Measurements from ENCODE around the gene MERTK. TPM values are rescaled to one million over a fixed set of nuclear protein-coding genes. Genes with fewer than 3 reads are reported as not detected.
A peak's percentile ranks its signal among the peaks of the same experiment; 100 is the strongest.

Gene MERTK
- total and polyA plus RNA-seq, 2 of the 13 experiments (the other 11 are each of a cell fraction or from before 2014, with no cell fraction given): 37.3 to 44.7 TPM

GRCh38 chr2:111946294-111947114, 48.1 kb downstream of the MERTK start:
- no peaks in the 10 kb centered on the region for H3K9me3 ChIP-seq (ENCODE audit: low read length)
- H2AFZ ChIP-seq (ENCODE audit: low read length): no peak overlapping the region
- ATAC-seq (peak; percentile 35), DNase-seq (ENCODE audit: low spot score) (peak; percentile 70), FAIRE-seq (no peak)
- no peak overlapping the region for H3K4me3 ChIP-seq (replicated peaks in 1 of 3; ENCODE audit: insufficient read depth in 1 of 3, low read depth in 2 of 3, low read length in 3 of 3)
- peak overlapping the region; percentile 56; the same call in 1 of the 2 replicates for H3K4me2 ChIP-seq (ENCODE audit: low read depth, low read length)
- WGBS (ENCODE audit: low lambda C conversion rate): 62% methylated on average over 9 of the region's 9 CpGs
- H3K9ac ChIP-seq (ENCODE audit: insufficient read depth, low read depth, low read length): no peak overlapping the region
- H3K79me2 ChIP-seq (ENCODE audit: insufficient read depth, low read length): peaks cover 9% of the 10 kb centered on the region
- no peaks in the 10 kb centered on the region for H3K27me3 ChIP-seq (ENCODE audit: control insufficient read depth in 1 of 2, insufficient read depth in 2 of 2, low read length in 2 of 2)
- ChIA-PET POLR2A (interaction anchor here (0.7 to 2.7 kb wide), 8 partner anchors 9 to 108 kb away, joined by 3 to 18 read pairs (median 5); partner anchors contain the start of genes MERTK and TMEM87B), CTCF (ENCODE audit: low intra/inter-chr PET ratio, low total read pairs) (no interaction called here)
- in situ Hi-C loops (cut with HindIII; ENCODE audit: extremely low pct_ligation_motif_present, low pct_unique_long_range_greater_than_20kb): no loop called here
- peak overlapping the region; percentile 67 for H3K27ac ChIP-seq (ENCODE audit: extremely low read length, insufficient read depth, low read length)
- H3K36me3 ChIP-seq (replicated peaks in 1 of 2; ENCODE audit: control insufficient read depth in 1 of 2, insufficient read depth in 2 of 2, low read length in 2 of 2): peaks cover 15 to 42% of the 10 kb centered on the region in 2 experiments
- H3K4me1 ChIP-seq (ENCODE audit: insufficient read depth, low read length): peaks cover 74% of the 10 kb centered on the region
- no peaks in the 10 kb centered on the region for H4K20me1 ChIP-seq (ENCODE audit: insufficient read depth, low read length)
- intact Hi-C loops (cut with micrococcal nuclease; ENCODE audit: unreplicated experiment): no loop called here
- BruUV-seq (replicated peaks): no TSS peak
- TF ChIP-seq CTCF (CRISPR knock-in tag; IDR thresholded peaks at IDR 0.05) (no peak), TP53 (CRISPR knock-in tag; conservative IDR thresholded peaks at IDR 0.05) (no peak), MAX (IDR thresholded peaks at IDR 0.05) (no peak), NFE2L1 (CRISPR knock-in tag; IDR thresholded peaks at IDR 0.05; ENCODE audit: borderline replicate concordance) (no peak), SMAD3 (CRISPR knock-in tag; IDR thresholded peaks at IDR 0.05) (no peak), ZNF775 (CRISPR knock-in tag; IDR thresholded peaks at IDR 0.05; ENCODE audit: borderline replicate concordance) (no peak), ARID2 (CRISPR knock-in tag; IDR thresholded peaks at IDR 0.05; ENCODE audit: borderline replicate concordance) (no peak), GATAD2A (CRISPR knock-in tag; IDR thresholded peaks at IDR 0.05) (peak; percentile 75), ZNF678 (CRISPR knock-in tag; IDR thresholded peaks at IDR 0.05) (no peak), TOPORS (CRISPR knock-in tag; IDR thresholded peaks at IDR 0.05) (no peak), ZNF280D (CRISPR knock-in tag; IDR thresholded peaks at IDR 0.05) (no peak), NONO (IDR thresholded peaks at IDR 0.05) (no peak), NONO (CRISPR knock-in tag; conservative IDR thresholded peaks at IDR 0.05) (no peak), JUND (CRISPR knock-in tag; IDR thresholded peaks at IDR 0.05) (no peak), ZNF234 (CRISPR knock-in tag; conservative IDR thresholded peaks at IDR 0.05) (no peak), POLR2AphosphoS2 (IDR thresholded peaks at IDR 0.05; ENCODE audit: low read depth, low read length) (no peak), HCFC1 (IDR thresholded peaks at IDR 0.05; ENCODE audit: low read depth, low read length) (no peak), EHMT2 (IDR thresholded peaks at IDR 0.05; ENCODE audit: borderline replicate concordance, low read depth, low read length) (no peak), BRD4 (CRISPR knock-in tag; IDR thresholded peaks at IDR 0.05) (0 out of 2 replicates have a peak, but pooled peaks have one; percentile 37), NCOR1 (IDR thresholded peaks at IDR 0.05; ENCODE audit: borderline replicate concordance, low read length) (no peak), CHCHD3 (CRISPR knock-in tag; IDR thresholded peaks at IDR 0.05) (no peak), NBN (conservative IDR thresholded peaks at IDR 0.05) (no peak)
